ENCODE results near the gene NPDC1.

Gene NPDC1

DNA sequence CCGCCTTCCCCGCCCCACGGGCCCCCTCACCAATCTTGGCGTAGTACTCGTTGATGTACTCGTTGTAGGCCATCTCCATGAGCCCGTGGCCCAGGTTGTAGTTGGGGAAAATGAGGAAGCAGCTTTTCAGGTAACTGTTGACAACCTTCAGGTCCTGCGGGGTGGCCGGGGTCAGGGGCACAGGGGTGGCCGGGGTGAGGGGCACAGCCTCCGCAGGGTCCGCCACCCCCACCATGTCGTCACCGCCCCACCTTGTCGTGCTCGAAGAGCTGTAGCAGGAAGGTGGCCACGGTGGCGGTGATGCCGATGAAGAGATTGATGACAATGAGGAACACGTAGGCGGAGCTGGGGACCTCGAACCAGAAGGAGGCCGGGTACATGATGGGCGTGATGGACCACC is 34.8 kb downstream of the NPDC1 start:
- no peak for TF ChIP-seq TAF1 (IDR thresholded peaks at IDR 0.05; ENCODE audit: low read depth)
- TF ChIP-seq, protein P1, sequence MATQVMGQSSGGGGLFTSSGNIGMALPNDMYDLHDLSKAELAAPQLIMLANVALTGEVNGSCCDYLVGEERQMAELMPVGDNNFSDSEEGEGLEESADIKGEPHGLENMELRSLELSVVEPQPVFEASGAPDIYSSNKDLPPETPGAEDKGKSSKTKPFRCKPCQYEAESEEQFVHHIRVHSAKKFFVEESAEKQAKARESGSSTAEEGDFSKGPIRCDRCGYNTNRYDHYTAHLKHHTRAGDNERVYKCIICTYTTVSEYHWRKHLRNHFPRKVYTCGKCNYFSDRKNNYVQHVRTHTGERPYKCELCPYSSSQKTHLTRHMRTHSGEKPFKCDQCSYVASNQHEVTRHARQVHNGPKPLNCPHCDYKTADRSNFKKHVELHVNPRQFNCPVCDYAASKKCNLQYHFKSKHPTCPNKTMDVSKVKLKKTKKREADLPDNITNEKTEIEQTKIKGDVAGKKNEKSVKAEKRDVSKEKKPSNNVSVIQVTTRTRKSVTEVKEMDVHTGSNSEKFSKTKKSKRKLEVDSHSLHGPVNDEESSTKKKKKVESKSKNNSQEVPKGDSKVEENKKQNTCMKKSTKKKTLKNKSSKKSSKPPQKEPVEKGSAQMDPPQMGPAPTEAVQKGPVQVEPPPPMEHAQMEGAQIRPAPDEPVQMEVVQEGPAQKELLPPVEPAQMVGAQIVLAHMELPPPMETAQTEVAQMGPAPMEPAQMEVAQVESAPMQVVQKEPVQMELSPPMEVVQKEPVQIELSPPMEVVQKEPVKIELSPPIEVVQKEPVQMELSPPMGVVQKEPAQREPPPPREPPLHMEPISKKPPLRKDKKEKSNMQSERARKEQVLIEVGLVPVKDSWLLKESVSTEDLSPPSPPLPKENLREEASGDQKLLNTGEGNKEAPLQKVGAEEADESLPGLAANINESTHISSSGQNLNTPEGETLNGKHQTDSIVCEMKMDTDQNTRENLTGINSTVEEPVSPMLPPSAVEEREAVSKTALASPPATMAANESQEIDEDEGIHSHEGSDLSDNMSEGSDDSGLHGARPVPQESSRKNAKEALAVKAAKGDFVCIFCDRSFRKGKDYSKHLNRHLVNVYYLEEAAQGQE (IDR thresholded peaks at IDR 0.05; ENCODE audit: low read depth), result no peak
- no peak for TF ChIP-seq CEBPB (IDR thresholded peaks at IDR 0.05)
- TF ChIP-seq ZBTB7A (IDR thresholded peaks at IDR 0.05; ENCODE audit: low read depth), result no peak
- no peak for TF ChIP-seq TEAD4 (IDR thresholded peaks at IDR 0.05)
- no peak for TF ChIP-seq MAX (IDR thresholded peaks at IDR 0.05)
- TF ChIP-seq EGR1 (IDR thresholded peaks at IDR 0.05), result no peak

- TF ChIP-seq YY1 (IDR thresholded peaks at IDR 0.05; ENCODE audit: low read depth), result no peak
- no peak for TF ChIP-seq CEBPB (IDR thresholded peaks at IDR 0.05)
- no peak for TF ChIP-seq EGR1 (IDR thresholded peaks at IDR 0.05)
- TF ChIP-seq, protein P2, sequence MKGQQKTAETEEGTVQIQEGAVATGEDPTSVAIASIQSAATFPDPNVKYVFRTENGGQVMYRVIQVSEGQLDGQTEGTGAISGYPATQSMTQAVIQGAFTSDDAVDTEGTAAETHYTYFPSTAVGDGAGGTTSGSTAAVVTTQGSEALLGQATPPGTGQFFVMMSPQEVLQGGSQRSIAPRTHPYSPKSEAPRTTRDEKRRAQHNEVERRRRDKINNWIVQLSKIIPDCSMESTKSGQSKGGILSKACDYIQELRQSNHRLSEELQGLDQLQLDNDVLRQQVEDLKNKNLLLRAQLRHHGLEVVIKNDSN (IDR thresholded peaks at IDR 0.05), result no peak
- no peak for TF ChIP-seq TCF12 (IDR thresholded peaks at IDR 0.05; ENCODE audit: low read depth)
- TF ChIP-seq NFIC (IDR thresholded peaks at IDR 0.05), result no peak
- TF ChIP-seq FOXM1 (IDR thresholded peaks at IDR 0.05; ENCODE audit: borderline replicate concordance, low read depth), result no peak
- TF ChIP-seq CREB1 (IDR thresholded peaks at IDR 0.05; ENCODE audit: low read depth), result no peak
- TF ChIP-seq MAX (IDR thresholded peaks at IDR 0.05), result no peak
Observed at GRCh38 chr9:137009938-137010732, 35.8 kb downstream of the NPDC1 start.

DNA sequence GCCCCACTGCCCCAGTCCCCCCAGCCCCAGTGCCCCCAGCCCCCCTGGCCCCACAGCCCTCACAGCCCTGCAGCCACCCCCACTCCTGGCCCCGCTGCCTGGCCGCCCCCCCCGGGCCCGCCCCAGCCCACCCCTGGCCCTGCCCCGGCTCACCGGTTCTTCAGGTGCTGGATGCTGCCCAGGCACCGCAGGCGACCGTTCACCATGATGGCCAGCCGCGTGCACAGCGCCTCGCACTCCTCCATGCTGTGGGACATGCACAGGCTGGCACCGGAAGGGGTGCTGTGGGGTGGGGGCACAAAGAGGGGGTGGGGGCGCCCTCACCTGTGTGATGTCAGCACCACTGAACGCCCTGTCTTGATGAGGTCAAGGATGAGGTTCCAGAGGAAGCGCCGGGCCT is 36.8 kb downstream of the NPDC1 start:
- TF ChIP-seq ZBTB7A (IDR thresholded peaks at IDR 0.05; ENCODE audit: low read depth), result no peak
- no peak for TF ChIP-seq NFIC (IDR thresholded peaks at IDR 0.05)
- TF ChIP-seq CREB1 (IDR thresholded peaks at IDR 0.05; ENCODE audit: low read depth), result no peak
- no peak for TF ChIP-seq MAX (IDR thresholded peaks at IDR 0.05)
- TF ChIP-seq, protein P2 (IDR thresholded peaks at IDR 0.05), result no peak
- no peak for TF ChIP-seq EP300 (IDR thresholded peaks at IDR 0.05; ENCODE audit: borderline replicate concordance)
- TF ChIP-seq EGR1 (IDR thresholded peaks at IDR 0.05), result no peak
- no peak for TF ChIP-seq TEAD4 (IDR thresholded peaks at IDR 0.05)
- TF ChIP-seq, protein P1 (IDR thresholded peaks at IDR 0.05; ENCODE audit: low read depth), result no peak
- TF ChIP-seq CEBPB (IDR thresholded peaks at IDR 0.05), result no peak
- no peak for TF ChIP-seq FOXM1 (IDR thresholded peaks at IDR 0.05; ENCODE audit: borderline replicate concordance, low read depth)
- TF ChIP-seq TAF1 (IDR thresholded peaks at IDR 0.05; ENCODE audit: low read depth), result no peak

DNA sequence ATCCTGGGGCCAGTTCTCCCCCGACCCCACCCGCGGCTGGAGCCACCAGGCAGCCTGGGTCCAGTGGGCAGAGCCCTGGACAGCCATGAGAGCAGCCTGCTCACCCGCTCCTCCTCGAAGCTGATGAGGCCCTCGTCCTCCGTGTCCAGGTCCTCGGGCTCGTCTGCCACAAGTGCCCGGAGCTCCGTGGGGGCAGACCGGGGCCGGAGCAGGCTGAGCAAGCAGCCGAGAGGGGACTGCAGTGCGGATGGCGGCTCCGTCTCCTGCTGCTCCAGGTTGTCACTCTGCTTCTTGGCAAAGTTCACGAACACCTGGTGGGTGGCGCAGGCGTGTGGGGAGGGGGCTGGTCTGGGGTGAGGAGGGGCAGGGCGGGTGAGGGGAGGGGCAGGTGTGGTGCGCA is 37.7 kb downstream of the NPDC1 start:
- TF ChIP-seq YY1 (IDR thresholded peaks at IDR 0.05; ENCODE audit: low read depth), result no peak
- no peak for TF ChIP-seq ZBTB7A (IDR thresholded peaks at IDR 0.05; ENCODE audit: low read depth)
- TF ChIP-seq, protein P2 (IDR thresholded peaks at IDR 0.05), result no peak
- TF ChIP-seq EP300 (IDR thresholded peaks at IDR 0.05; ENCODE audit: borderline replicate concordance), result no peak
- no peak for TF ChIP-seq RAD21 (IDR thresholded peaks at IDR 0.05; ENCODE audit: low read depth)

DNA sequence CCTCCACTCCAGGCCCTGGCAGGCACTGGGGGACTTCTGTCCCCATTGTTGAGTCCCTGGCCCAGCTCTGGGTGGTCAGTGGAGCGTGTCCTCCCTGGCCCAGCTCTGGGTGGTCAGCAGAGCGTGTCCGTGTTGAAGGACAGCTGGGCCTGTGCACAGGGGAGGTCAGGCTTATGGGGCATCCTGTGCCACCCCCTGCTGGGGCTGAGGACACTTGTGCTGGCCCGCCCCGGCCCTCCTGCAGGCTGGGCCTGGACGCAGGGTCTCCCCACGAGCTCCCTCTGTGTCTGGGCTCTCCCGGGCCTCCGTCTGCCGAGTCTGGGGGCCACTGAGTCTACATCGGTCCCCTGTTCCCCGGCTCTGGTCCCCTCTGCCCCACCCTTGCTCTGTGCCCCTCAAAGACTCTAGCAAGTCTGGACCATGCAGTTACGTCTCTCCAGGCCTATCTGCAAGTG is 38.1 kb downstream of the NPDC1 start:
- TF ChIP-seq CREB1 (IDR thresholded peaks at IDR 0.05; ENCODE audit: low read depth), result no peak
- no peak for TF ChIP-seq TAF1 (IDR thresholded peaks at IDR 0.05; ENCODE audit: low read depth)
- TF ChIP-seq NFIC (IDR thresholded peaks at IDR 0.05), result no peak
- no peak for TF ChIP-seq TCF12 (IDR thresholded peaks at IDR 0.05; ENCODE audit: low read depth)
- no peak for TF ChIP-seq EP300 (IDR thresholded peaks at IDR 0.05; ENCODE audit: borderline replicate concordance)
- no peak for TF ChIP-seq YY1 (IDR thresholded peaks at IDR 0.05; ENCODE audit: low read depth)
- TF ChIP-seq TEAD4 (IDR thresholded peaks at IDR 0.05), result no peak
- TF ChIP-seq ZBTB7A (IDR thresholded peaks at IDR 0.05; ENCODE audit: low read depth), result no peak
- no peak for TF ChIP-seq CEBPB (IDR thresholded peaks at IDR 0.05)
- no peak for TF ChIP-seq MAX (IDR thresholded peaks at IDR 0.05)
- TF ChIP-seq FOXM1 (IDR thresholded peaks at IDR 0.05; ENCODE audit: borderline replicate concordance, low read depth), result no peak
- TF ChIP-seq, protein P2 (IDR thresholded peaks at IDR 0.05), result no peak
- TF ChIP-seq EGR1 (IDR thresholded peaks at IDR 0.05), result no peak
- TF ChIP-seq, protein P1 (IDR thresholded peaks at IDR 0.05; ENCODE audit: low read depth), result no peak
- TF ChIP-seq RAD21 (IDR thresholded peaks at IDR 0.05; ENCODE audit: low read depth), result no peak

All from Ishikawa (cell line).